OCI-LY3 (cell line): ENCODE data around the gene BCAR3.

Source experiments
- H2AFZ ChIP-seq: fragments of 200-600, 300-600 bp; shearing (Covaris generic); 2 replicates; pipeline ENCODE4 v1.6.0; 2014; ENCODE audit warnings: antibody characterized with exemption, low read depth, low read length
- H3K27ac ChIP-seq: fragments of 200-600, 300-600 bp; sonication (generic); 2 replicates; pipeline ENCODE4 v1.5.1; 2014; ENCODE audit warnings: mild to moderate bottlenecking, low read length, moderate library complexity, mixed read lengths
- H3K27me3 ChIP-seq: fragments of 200-600, 300-600 bp; sonication (generic); 2 replicates; pipeline ENCODE4 v1.6.1; 2014; ENCODE audit warnings: low read depth, low read length, mixed read lengths
- H3K36me3 ChIP-seq: fragments of 200-600, 300-600 bp; sonication (generic); replicated peaks from 2 replicates; pipeline ENCODE3; 2014; ENCODE audit warnings: low read depth, low read length, mixed read lengths
- H3K4me1 ChIP-seq: fragments of 300-600, 200-600 bp; sonication (generic); 2 replicates; pipeline ENCODE4 v1.6.1; 2014; ENCODE audit warnings: low read length, mixed read lengths
- H3K4me2 ChIP-seq: fragments of 200-600, 300-600 bp; sonication (generic); 2 replicates; pipeline ENCODE4 v1.6.1; 2014; ENCODE audit warnings: low read length, mixed read lengths
- H3K4me3 ChIP-seq: fragments of 300-600, 200-600 bp; sonication (generic); 2 replicates; pipeline ENCODE4 v1.5.1; 2014; ENCODE audit warnings: antibody characterized with exemption, mild to moderate bottlenecking, low read length, moderate library complexity
- H3K79me2 ChIP-seq: fragments of 300-600, 200-600 bp; shearing (Covaris generic); 2 replicates; pipeline ENCODE4 v1.6.1; 2014; ENCODE audit warnings: mild to moderate bottlenecking, low read length, mixed read lengths
- H3K9ac ChIP-seq: fragments of 300-600, 200-600 bp; shearing (Covaris generic); 2 replicates; pipeline ENCODE4 v1.6.0; 2014; ENCODE audit warnings: mild to moderate bottlenecking, low read length, moderate library complexity
- H3K9me3 ChIP-seq: fragments of 200-600, 300-600 bp; shearing (Covaris generic); 2 replicates; pipeline ENCODE4 v1.6.1; 2014; ENCODE audit warnings: low read length, mixed read lengths; ENCODE audit not compliant: insufficient read depth
- H4K20me1 ChIP-seq: fragments of 200-600, 300-600 bp; sonication (generic); 2 replicates; pipeline ENCODE4 v1.6.1; 2016; ENCODE audit warnings: low read length, mixed read lengths; ENCODE audit not compliant: insufficient read depth
- EZH2phosphoT487 ChIP-seq: fragments of 200-600 bp; shearing (Covaris generic); IDR thresholded peaks from 2 replicates; pipeline ENCODE4 v1.6.1; 2018; ENCODE audit warnings: antibody characterized with exemption, mixed run types, low read depth
- TF ChIP-seq, protein P1 (sequence below): fragments of 200-600, 300-600 bp; sonication (generic); IDR thresholded peaks from 2 replicates; pipeline ENCODE4 v1.5.1; 2014; ENCODE audit warnings: antibody characterized with exemption, low read length, low read depth

The BCAR3 gene

DNA sequence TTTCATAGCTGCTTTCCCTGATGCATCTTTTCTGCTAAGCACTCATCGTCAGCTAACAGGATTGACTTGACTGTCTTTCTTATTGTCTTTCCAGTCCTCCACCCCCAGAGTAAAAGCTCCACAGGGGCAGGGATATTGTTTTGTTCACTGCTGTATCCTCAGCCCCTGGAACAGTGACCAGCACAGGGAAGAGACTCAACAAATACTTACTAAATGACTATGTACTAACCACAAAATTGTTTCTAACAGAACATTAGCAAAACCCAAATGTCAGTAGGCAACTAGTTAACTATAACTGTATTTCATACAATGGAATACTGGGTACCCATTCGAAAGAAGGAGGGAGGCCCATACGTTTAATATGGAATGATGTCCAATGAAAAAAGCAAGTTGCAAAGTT lies 53.0 kb downstream of the BCAR3 start:
- no peak overlapping the region for H3K27ac ChIP-seq
- no peaks in the 10 kb centered on the region for H3K27me3 ChIP-seq
- H3K9me3 ChIP-seq, result no peaks in the 10 kb centered on the region
- TF ChIP-seq, protein P1, sequence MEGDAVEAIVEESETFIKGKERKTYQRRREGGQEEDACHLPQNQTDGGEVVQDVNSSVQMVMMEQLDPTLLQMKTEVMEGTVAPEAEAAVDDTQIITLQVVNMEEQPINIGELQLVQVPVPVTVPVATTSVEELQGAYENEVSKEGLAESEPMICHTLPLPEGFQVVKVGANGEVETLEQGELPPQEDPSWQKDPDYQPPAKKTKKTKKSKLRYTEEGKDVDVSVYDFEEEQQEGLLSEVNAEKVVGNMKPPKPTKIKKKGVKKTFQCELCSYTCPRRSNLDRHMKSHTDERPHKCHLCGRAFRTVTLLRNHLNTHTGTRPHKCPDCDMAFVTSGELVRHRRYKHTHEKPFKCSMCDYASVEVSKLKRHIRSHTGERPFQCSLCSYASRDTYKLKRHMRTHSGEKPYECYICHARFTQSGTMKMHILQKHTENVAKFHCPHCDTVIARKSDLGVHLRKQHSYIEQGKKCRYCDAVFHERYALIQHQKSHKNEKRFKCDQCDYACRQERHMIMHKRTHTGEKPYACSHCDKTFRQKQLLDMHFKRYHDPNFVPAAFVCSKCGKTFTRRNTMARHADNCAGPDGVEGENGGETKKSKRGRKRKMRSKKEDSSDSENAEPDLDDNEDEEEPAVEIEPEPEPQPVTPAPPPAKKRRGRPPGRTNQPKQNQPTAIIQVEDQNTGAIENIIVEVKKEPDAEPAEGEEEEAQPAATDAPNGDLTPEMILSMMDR, result no peak
- TF ChIP-seq EZH2phosphoT487, result no peak
- H3K4me2 ChIP-seq, result no peak overlapping the region
- H3K36me3 ChIP-seq, result peaks cover 14% of the 10 kb centered on the region
- no peak overlapping the region for H3K9ac ChIP-seq
- H4K20me1 ChIP-seq, result peaks cover 37% of the 10 kb centered on the region
- no peak overlapping the region for H2AFZ ChIP-seq
- peaks cover 24% of the 10 kb centered on the region for H3K4me1 ChIP-seq
- no peak overlapping the region for H3K4me3 ChIP-seq
- H3K79me2 ChIP-seq, result peaks cover 42% of the 10 kb centered on the region

DNA sequence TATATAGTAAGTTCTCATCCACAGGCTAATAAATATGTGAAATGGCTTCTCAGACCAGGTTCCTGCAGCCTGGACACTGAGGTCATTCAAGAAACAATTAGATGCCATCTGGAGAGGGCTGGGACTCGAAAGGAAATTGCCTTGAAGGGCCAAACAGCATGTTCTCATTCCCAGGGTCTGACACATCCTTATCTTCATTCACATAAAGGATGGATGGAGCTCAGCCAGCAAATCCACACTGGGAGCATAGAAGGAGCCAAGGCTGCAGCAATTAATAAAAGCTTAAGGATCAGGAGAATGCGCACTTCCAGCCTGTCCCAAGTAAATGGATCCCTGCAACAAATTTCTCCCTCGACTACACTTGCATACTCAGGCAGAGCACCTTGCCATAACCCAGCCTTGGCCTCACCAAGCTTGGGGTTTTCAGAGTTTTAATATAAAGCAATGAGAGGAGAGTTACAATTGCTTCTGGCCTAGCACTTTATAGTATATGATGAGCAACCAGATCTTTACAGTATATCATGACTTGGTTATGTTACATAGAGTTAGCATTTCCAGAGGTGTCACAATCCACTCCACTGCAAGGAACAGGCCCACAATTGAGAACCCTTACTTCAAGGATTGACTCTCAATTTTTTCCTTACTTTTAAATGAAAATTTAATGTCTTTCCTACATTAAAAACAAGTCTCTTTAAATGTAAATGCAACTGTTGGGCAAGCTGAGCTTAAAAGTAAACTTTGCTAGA lies 55.9 kb downstream of the BCAR3 start:
- peaks cover 18% of the 10 kb centered on the region for H3K4me1 ChIP-seq
- peaks cover 3% of the 10 kb centered on the region for H3K36me3 ChIP-seq
- H3K27me3 ChIP-seq, result no peaks in the 10 kb centered on the region
- H4K20me1 ChIP-seq, result peaks cover 57% of the 10 kb centered on the region
- H3K27ac ChIP-seq, result no peak overlapping the region
- H3K4me2 ChIP-seq, result no peak overlapping the region
- TF ChIP-seq, protein P1, result no peak
- no peak for TF ChIP-seq EZH2phosphoT487
- peaks cover 53% of the 10 kb centered on the region for H3K79me2 ChIP-seq
- H3K4me3 ChIP-seq, result no peak overlapping the region
- no peak overlapping the region for H3K9ac ChIP-seq
- H2AFZ ChIP-seq, result no peak overlapping the region
- H3K9me3 ChIP-seq, result no peaks in the 10 kb centered on the region

DNA sequence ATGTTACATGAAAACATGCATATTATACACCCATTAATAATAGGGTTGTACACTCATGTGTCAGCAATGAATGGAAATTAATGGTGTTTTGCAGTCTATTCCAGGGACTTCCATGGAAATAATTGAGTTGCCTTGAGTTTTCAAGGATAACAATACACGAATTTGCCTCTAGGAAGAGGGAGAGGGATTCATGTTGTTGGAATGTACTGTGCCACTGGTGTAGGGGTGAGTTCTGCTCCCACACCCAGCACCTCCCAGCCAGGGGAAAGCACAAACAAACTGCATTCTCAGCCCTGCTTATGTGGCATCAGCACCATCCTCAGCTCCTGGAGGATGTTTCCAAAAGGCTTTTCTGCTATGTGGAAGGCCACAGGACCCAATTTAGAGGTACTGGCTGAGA lies 57.8 kb downstream of the BCAR3 start:
- Histone ChIP-seq H3K4me1 (peaks cover 17% of the 10 kb centered on the region), H4K20me1 (peaks cover 70% of the 10 kb centered on the region)

DNA sequence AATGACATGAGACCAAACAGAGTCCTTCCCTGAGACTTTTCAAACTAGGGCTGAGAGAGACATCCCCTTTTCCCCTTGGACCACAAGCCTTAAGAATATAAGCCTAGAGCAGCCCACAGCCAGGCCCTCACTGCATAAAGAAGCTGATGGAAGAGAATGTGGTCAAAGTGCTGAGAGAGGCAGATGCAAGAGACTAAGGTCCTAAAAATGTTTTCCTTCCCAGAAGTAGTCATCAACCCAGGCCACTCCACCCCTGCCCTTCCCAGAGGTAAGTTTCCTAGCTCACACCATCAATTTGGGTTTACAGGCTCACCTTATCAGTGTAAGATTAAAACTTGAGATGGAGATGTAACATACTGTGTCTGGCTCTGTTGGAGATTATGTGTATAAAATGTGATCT lies 58.2 kb downstream of the BCAR3 start:
- H3K27me3 ChIP-seq, result no peaks in the 10 kb centered on the region
- peaks cover 64% of the 10 kb centered on the region for H3K79me2 ChIP-seq
- peaks cover 66% of the 10 kb centered on the region for H4K20me1 ChIP-seq
- no peaks in the 10 kb centered on the region for H3K9me3 ChIP-seq
- no peak overlapping the region for H3K4me3 ChIP-seq
- no peaks in the 10 kb centered on the region for H3K36me3 ChIP-seq
- no peak overlapping the region for H2AFZ ChIP-seq
- H3K27ac ChIP-seq, result no peak overlapping the region
- H3K4me1 ChIP-seq, result peaks cover 17% of the 10 kb centered on the region
- H3K9ac ChIP-seq, result no peak overlapping the region
- no peak overlapping the region for H3K4me2 ChIP-seq
- TF ChIP-seq, protein P1, result no peak
- no peak for TF ChIP-seq EZH2phosphoT487

More for the DNA sequence above, 57.8 kb downstream of the BCAR3 start:
- H2AFZ ChIP-seq, result no peak overlapping the region
- no peaks in the 10 kb centered on the region for H3K9me3 ChIP-seq
- H3K79me2 ChIP-seq, result peaks cover 66% of the 10 kb centered on the region
- H3K9ac ChIP-seq, result no peak overlapping the region
- H3K27ac ChIP-seq, result no peak overlapping the region
- peaks cover under 1% of the 10 kb centered on the region for H3K36me3 ChIP-seq
- H3K4me2 ChIP-seq, result no peak overlapping the region
- no peak for TF ChIP-seq EZH2phosphoT487
- TF ChIP-seq, protein P1, result no peak
- no peak overlapping the region for H3K4me3 ChIP-seq
- no peaks in the 10 kb centered on the region for H3K27me3 ChIP-seq
